22Rv1 (cell line): Measurements from ENCODE around the gene TCEA2.

Experiments used
- H3K27ac ChIP-seq: fragments of 450-650 bp; 2 replicates; pipeline ENCODE4 v1.5.1; 2017
- CTCF ChIP-seq: fragments of 450-650 bp; IDR thresholded peaks from 2 replicates; pipeline ENCODE4 v1.5.1; 2017; ENCODE audit warnings: mild to moderate bottlenecking
- ZFX ChIP-seq: fragments of 450-650 bp; IDR thresholded peaks from 2 replicates; pipeline ENCODE4 v1.6.1; 2017; ENCODE audit warnings: antibody characterized with exemption, borderline replicate concordance

Gene TCEA2

DNA sequence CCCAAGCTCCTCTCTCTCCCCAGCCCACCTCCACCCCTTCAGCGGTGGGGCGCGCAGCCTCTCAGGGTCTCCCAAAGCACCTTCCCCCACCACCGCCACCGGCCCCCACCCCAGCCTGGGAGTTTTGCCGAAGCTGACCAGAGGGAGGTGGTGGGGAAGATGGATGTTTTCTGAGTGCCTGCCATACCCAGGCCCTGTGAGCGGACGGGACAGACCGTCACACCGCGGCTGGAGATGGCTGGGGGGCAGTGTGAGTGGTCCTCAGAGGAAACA, 21.3 kb upstream of the TCEA2 start:
- TF ChIP-seq CTCF: no peak
- no peak for TF ChIP-seq ZFX
- no peak overlapping the region for H3K27ac ChIP-seq

DNA sequence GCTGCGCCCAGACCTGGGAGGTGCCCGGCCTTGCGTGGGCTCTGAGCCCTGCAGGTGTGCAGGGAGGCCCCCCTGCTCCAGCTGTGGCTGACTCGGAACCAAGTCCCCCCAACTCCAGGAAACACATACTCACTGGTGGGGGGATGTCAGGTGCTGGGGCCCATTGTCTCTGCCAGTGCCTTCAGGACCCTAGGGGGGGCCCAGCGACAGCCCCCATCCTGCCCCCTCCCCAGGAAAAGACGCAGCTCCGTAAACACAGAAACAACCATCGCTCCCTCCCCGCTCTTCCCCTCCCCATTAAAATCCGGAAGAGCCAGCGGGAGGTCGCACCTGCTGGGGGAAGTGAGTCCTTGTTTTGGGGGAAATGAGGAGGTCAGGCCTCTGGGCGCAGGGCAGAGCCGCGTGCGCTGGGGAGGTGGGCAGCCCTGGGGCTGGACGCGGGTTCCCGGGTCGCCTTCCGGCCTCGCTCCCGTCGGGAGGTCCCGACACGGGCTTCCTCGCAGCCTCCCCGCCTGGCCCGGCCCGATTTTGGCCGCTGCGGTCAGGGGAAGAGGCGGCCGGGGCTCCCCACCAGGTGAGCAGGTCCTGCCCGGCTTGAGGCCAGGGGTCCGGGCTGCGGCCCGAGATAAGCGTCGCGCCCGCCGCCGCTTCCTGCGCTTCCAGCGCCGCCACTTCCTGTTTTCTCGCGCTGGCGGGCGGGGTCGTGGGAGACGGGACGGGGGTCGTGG, 20.8 kb upstream of the TCEA2 start:
- TF ChIP-seq CTCF (no peak), ZFX (no peak)
- H3K27ac ChIP-seq: peak overlapping the region; percentile 36; the same call in 1 of the 2 replicates

DNA sequence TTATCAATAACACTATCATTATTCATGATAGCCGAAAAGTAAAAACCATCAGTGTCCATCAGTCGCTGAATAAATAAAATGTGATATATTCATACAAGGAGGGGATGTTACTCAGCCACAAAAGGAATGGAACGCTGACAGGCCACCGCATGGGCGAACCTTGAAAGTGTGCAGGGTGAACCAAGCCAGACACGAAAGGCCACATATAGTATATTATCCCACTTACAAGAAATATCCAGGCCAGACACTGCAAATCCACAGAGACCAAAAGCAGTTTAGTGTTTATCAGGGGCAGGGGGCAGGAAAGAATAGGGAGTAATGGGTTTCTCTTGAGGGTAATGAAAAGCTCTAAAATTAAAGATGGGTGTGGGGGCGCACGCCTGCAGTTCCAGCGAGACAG, 19.2 kb upstream of the TCEA2 start:
- no peak for TF ChIP-seq CTCF
- TF ChIP-seq ZFX: no peak
- H3K27ac ChIP-seq: peak overlapping the region; percentile 72

DNA sequence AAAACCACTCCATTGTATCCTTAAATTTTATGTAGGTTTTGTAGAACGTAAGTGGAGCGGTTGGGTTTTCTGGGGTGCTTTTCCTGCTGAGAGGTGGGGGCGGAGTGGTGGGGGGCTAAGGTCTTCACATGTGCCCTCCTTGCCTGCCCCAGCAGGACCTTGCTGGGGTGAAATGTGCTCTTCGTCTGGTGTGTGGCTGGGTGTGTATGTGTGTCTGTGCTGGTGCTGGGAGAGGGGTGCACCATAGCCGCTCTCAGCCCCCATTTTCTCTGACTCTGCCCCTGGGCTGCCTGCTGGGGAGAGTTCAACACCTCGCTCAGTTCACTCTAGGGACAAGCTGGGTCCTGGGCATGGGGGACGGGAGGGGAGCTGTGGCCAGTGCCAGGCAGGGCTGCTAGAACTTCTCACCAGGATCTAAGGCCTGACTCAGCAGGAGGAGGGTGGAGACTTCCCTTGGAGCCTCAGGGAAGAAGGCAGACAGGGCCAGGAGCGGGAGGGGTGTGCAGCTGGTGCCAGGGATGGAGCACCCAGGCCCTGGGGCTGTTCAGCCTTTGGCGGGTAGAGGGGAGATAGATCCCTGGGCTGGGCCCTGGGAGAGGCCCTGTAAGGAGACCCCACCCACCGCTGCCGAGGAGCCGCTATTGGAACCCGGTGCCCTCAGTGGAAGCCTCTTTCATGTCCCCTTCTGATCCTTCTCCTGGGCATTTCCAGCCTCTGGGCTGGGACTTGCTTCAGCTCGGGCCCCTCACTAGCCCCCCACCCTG, 18.3 kb upstream of the TCEA2 start:
- H3K27ac ChIP-seq: peak overlapping the region; percentile 72
- TF ChIP-seq CTCF: no peak
- TF ChIP-seq ZFX: no peak

DNA sequence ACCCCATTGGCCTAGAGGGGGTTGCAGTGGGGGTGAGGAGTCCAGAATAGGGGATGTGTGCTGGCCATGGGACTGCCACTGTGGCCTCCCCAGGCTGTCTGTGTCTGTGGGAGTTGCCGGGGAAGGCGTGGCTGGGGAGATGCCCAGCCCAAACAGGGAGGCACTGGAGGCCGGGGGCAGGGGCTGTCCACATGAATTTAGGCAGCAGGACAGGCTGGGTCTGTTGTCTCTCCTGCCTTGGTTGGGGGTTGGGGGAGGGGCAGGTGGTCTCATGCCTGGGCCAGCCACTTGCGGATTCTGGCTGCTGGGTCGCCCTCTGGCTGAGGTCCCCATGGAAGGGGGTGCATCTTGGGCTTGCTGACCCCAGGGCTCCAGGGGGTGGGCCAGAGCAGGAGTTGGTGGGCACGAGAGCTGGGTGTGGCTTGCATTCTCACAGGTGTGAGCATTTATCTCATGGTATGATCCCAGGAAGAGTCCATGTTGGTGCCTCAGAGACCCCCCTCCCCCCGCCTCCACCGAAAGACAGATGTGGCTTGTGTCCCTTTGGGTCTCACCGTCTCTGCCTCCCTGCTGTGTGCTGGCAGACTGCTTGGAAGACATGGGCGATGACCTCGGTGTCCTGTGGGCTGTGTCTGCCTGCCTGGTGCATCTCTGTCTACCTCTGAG, 17.5 kb upstream of the TCEA2 start:
- TF ChIP-seq ZFX (no peak), CTCF (no peak)
- peak overlapping the region; percentile 72 for H3K27ac ChIP-seq

- TF ChIP-seq ZFX (no peak), CTCF (no peak)
- H3K27ac ChIP-seq: no peak overlapping the region
Measured at GRCh38 chr20:64047046-64047389, 16.0 kb upstream of the TCEA2 start.

DNA sequence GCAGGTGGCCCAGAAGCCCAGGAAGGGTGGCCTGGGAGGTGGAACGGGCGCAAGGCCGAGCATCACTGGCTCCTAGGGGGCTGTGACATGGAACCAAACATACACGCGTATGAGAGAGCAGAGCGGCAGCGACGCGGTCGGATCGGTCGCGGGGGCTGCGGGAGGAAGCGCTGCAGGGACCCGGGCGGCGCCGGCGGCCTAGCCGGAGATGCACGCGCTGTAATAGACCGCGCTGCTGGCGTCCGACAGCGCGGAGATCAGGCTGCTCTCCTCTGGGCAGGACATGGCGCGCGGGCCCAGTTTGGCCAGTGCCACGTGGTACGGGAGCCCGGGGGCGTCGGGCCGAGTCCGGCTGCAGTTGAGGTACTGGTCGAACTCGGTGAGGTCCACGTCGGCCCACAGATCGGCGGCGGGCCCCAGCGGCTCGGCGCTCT, 15.0 kb upstream of the TCEA2 start:
- H3K27ac ChIP-seq: no peak overlapping the region
- TF ChIP-seq ZFX (no peak), CTCF (no peak)
